C1 segment of cervical spinal cord (tissue), 14 donors: Measurements from ENCODE around the gene FBXL17.

ENCODE experiments used
- DNase-seq, 14 donors: peaks; one replicate each; lab custom pipeline; 2025; lab: John Stamatoyannopoulos, UW

FBXL17 gene

GRCh38 chr5:108001222-108001621 is 380.7 kb downstream of the FBXL17 start:
- DNase-seq, result no peak

- DNase-seq, result no peak
Measured at GRCh38 chr5:107997338-107997980, 384.4 kb downstream of the FBXL17 start.

GRCh38 chr5:107993341-107993740 is 388.6 kb downstream of the FBXL17 start:
- DNase-seq, result no peak

GRCh38 chr5:107990881-107991810 is 390.8 kb downstream of the FBXL17 start:
- no peak for DNase-seq

- DNase-seq, result no peak
Measured at GRCh38 chr5:107985144-107985543, 396.8 kb downstream of the FBXL17 start.

- no peak for DNase-seq
Measured at GRCh38 chr5:107982703-107983425, 399.0 kb downstream of the FBXL17 start.

- DNase-seq, result no peak
Measured at GRCh38 chr5:107980923-107981692, 400.8 kb downstream of the FBXL17 start.

- no peak for DNase-seq
Measured at GRCh38 chr5:107979900-107980299, 402.0 kb downstream of the FBXL17 start.

- DNase-seq, result no peak
Measured at GRCh38 chr5:107979291-107979690, 402.6 kb downstream of the FBXL17 start.

- no peak for DNase-seq
Measured at GRCh38 chr5:107977550-107978071, 404.3 kb downstream of the FBXL17 start.

- DNase-seq, result no peak
Measured at GRCh38 chr5:107975568-107975967, 406.3 kb downstream of the FBXL17 start.

- no peak for DNase-seq
Measured at GRCh38 chr5:107971846-107972245, 410.1 kb downstream of the FBXL17 start.

- no peak for DNase-seq
Measured at GRCh38 chr5:107969847-107970246, 412.1 kb downstream of the FBXL17 start.

- no peak for DNase-seq
Measured at GRCh38 chr5:107968998-107969397, 412.9 kb downstream of the FBXL17 start.

GRCh38 chr5:107968406-107968843 is 413.5 kb downstream of the FBXL17 start:
- no peak for DNase-seq

- DNase-seq, result no peak
Measured at GRCh38 chr5:107966201-107966600, 415.7 kb downstream of the FBXL17 start.

GRCh38 chr5:107964722-107965121 is 417.2 kb downstream of the FBXL17 start:
- no peak for DNase-seq

GRCh38 chr5:107959573-107960279 is 422.2 kb downstream of the FBXL17 start:
- DNase-seq, result no peak

GRCh38 chr5:107958861-107959260 is 423.0 kb downstream of the FBXL17 start:
- no peak for DNase-seq

- no peak for DNase-seq
Measured at GRCh38 chr5:107958432-107958831, 423.5 kb downstream of the FBXL17 start.
